AG04449 (cell line): ENCODE measurements around the gene FOXP1.

Source experiments
- CTCF ChIA-PET: fragments of 350-600 bp; formaldehyde crosslinking; extraction: SDS; loops from one replicate; lab custom pipeline; 2021; ENCODE audit warnings: antibody characterized with exemption; lab: Yijun Ruan, JAX
- POLR2A ChIA-PET: fragments of 400-600, 350-600 bp; formaldehyde crosslinking; extraction: SDS; loops from one replicate; lab custom pipeline; 2020; ENCODE audit warnings: antibody characterized with exemption, inconsistent platforms; lab: Yijun Ruan, JAX
- DNase-seq: peaks from one replicate; pipeline ENCODE4 v3.0.0-alpha.2; 2010; ENCODE audit warnings: low read depth, low spot score
- H3K4me3 ChIP-seq: 2 replicates; pipeline ENCODE4 v1.5.1; 2011; ENCODE audit warnings: low read depth, mild to moderate bottlenecking, control low read depth, low read length
- CTCF ChIP-seq: IDR thresholded peaks from one replicate; pipeline ENCODE4 v1.5.1; 2011; ENCODE audit warnings: mild to moderate bottlenecking, moderate library complexity, low read length, control low read depth, inconsistent platforms; ENCODE audit not compliant: insufficient read depth; ENCODE audit errors: missing control alignments

FOXP1 gene

GRCh38 chr3:71542521-71543370 is 40.8 kb downstream of the FOXP1 start:
- no peak for TF ChIP-seq CTCF
- POLR2A ChIA-PET, result interaction anchor here (1.0 to 1.8 kb wide), 8 partner anchors 17 to 46 kb away, joined by 3 to 10 read pairs (median 4); partner anchors contain the start of gene FOXP1
- peak overlapping the region; percentile 36 for H3K4me3 ChIP-seq
- CTCF ChIA-PET, result interaction anchor here (1.3 to 1.4 kb wide), 2 partner anchors 20 to 36 kb away, joined by 3 to 4 read pairs; no protein-coding TSS in a partner anchor
- peak; percentile 81 for DNase-seq

- no peak for DNase-seq
- H3K4me3 ChIP-seq, result no peak overlapping the region
- ChIA-PET CTCF (no interaction called here), POLR2A (no interaction called here)
- TF ChIP-seq CTCF, result no peak
These were observed 42.2 kb downstream of the FOXP1 start for GRCh38 chr3:71541313-71541712.

- TF ChIP-seq CTCF, result no peak
- DNase-seq, result peak; percentile 81
- ChIA-PET CTCF (interaction anchor here (1.1 to 1.6 kb wide), 2 partner anchors 9 to 27 kb away, joined by 3 to 4 read pairs; no protein-coding TSS in a partner anchor), POLR2A (interaction anchor here (0.6 to 2.6 kb wide), 11 partner anchors 11 to 112 kb away, joined by 3 to 22 read pairs (median 3); partner anchors contain the start of gene FOXP1)
- peak overlapping the region; percentile 6; the same call in 1 of the 2 replicates for H3K4me3 ChIP-seq
These were observed 46.3 kb downstream of the FOXP1 start for GRCh38 chr3:71537211-71537611.

DNA sequence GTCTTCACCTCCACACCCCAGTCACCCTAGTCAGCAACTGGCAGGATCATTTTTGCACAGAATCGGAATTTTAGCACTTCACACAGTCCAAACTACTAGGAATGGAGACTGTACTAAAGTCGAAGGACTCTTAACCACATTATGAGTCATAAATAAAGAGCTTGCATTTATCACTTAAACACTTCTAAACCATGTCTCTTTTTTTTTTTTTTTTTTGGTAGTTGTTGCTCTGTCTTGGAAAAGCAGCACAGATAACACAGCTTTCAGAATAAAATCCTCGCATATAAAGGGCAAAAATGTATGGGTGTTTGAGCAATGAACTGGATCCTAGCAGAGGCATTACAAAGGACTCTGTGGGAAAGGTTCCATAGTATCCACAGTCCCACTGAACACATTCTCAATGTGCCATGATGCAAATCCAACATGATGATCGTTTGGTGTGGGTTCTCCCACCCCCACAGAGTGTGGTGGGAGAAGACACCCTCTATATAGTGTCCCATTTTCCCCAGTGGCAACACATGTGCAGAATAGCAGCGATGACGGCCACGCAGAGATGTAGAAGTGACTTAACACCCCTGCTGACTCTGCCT is 47.1 kb downstream of the FOXP1 start:
- CTCF ChIA-PET, result interaction anchor here (0.6 to 1.6 kb wide), 2 partner anchors 10 to 273 kb away, joined by 3 to 4 read pairs; no protein-coding TSS in a partner anchor
- H3K4me3 ChIP-seq, result peak overlapping the region; percentile 6; the same call in 1 of the 2 replicates
- no peak for TF ChIP-seq CTCF
- peak; percentile 67 for DNase-seq
- POLR2A ChIA-PET, result interaction anchor here (0.6 to 2.6 kb wide), 12 partner anchors 10 to 217 kb away, joined by 3 to 22 read pairs (median 3); partner anchors contain the start of gene FOXP1

- POLR2A ChIA-PET, result no interaction called here
- CTCF ChIA-PET, result interaction anchor here (0.6 to 1.1 kb wide), 2 partner anchors 15 to 301 kb away, joined by 3 read pairs; no protein-coding TSS in a partner anchor
- no peak overlapping the region for H3K4me3 ChIP-seq
- TF ChIP-seq CTCF, result no peak
- DNase-seq, result no peak
These were observed 49.9 kb downstream of the FOXP1 start for GRCh38 chr3:71533588-71533987.
